Breast epithelium (tissue), 3 donors: Measurements from ENCODE around the gene HUS1.

Experiments used
- POLR2A ChIP-seq: fragments of 450-650 bp; IDR thresholded peaks from one replicate; pipeline ENCODE4 v1.6.1; 2016; ENCODE audit warnings: antibody characterized with exemption, mild to moderate bottlenecking, moderate library complexity
- POLR2AphosphoS5 ChIP-seq, 3 donors: sonication (generic); formaldehyde crosslinking; IDR thresholded peaks; one replicate each; pipeline ENCODE4 v1.6.1; 2017; ENCODE audit warnings: antibody characterized with exemption in 3 of 3

DNA sequence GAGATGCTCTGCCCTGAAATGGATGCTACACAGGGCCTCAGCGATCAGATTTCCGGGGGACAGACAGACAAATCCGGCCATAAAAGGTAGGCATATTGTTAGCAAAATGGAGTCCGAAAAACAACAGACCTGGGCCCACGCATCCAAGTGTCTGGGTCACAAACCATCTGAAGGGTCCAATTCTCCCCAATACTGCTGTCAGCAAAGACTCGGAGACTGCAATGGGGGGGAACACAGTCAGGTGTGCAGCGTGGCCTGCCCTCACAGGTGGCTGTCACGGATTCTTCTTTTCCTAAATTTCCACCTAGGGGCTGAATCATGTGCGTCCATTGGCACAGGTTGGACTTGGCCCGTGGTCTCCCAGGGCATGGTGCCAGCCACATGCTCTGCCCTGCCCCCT, 44.1 kb downstream of the HUS1 start:
- TF ChIP-seq POLR2AphosphoS5 (IDR thresholded peaks at IDR 0.05) = no peak
- no peak for TF ChIP-seq POLR2A
